Measurements from ENCODE around the gene OR4F15.

OR4F15 gene

GRCh38 chr15:101803209-101803608 is 8.8 kb upstream of the OR4F15 start, which contains the start of gene OR4F6:
Gene OR4F6, plus strand, starts transcription at chr15:101803509. Its CDS starts 2,211 bp downstream, at chr15:101805720.
- TF ChIP-seq CTCF (IDR thresholded peaks at IDR 0.05; ENCODE audit: insufficient read depth, low read depth, low read length, missing control alignments): no peak
- DNase-seq (ENCODE audit: low read depth): no peak
- H3K4me3 ChIP-seq (ENCODE audit: low read length): no peak within 1 kb of the TSS

GRCh38 chr15:101803676-101804075 is 8.3 kb upstream of the OR4F15 start:
- H3K4me3 ChIP-seq (ENCODE audit: low read length): no peak overlapping the region
- TF ChIP-seq CTCF (IDR thresholded peaks at IDR 0.05; ENCODE audit: insufficient read depth, low read depth, low read length, missing control alignments): no peak
- DNase-seq (ENCODE audit: low read depth): no peak

- no peak for TF ChIP-seq CTCF (IDR thresholded peaks at IDR 0.05; ENCODE audit: insufficient read depth, low read depth, low read length, missing control alignments)
- DNase-seq (ENCODE audit: low read depth): no peak
- no peak overlapping the region for H3K4me3 ChIP-seq (ENCODE audit: low read length)
Observed at GRCh38 chr15:101804375-101804774, 7.6 kb upstream of the OR4F15 start.

DNA sequence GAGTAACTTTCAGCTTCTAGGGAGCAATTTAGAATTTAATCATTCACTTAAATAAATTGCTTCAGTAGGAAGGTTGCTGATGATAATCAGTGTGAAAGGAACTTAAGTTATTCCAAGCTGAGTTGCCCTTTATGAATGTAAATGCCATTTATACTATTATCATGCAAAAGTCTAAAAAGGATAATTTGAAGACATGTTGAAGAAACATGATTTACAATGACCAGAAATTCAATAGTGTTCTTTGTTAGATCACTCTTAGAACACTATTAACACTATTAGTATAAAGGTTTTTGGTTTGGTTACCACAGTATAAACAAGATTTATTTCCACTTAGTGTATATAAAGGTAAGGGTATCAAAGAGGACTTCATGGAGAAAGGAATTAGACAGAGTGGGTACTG is 7.1 kb upstream of the OR4F15 start:
- TF ChIP-seq CTCF (IDR thresholded peaks at IDR 0.05; ENCODE audit: insufficient read depth, low read depth, low read length, missing control alignments): no peak
- H3K4me3 ChIP-seq (ENCODE audit: low read length): no peak overlapping the region
- DNase-seq (ENCODE audit: low read depth): no peak

DNA sequence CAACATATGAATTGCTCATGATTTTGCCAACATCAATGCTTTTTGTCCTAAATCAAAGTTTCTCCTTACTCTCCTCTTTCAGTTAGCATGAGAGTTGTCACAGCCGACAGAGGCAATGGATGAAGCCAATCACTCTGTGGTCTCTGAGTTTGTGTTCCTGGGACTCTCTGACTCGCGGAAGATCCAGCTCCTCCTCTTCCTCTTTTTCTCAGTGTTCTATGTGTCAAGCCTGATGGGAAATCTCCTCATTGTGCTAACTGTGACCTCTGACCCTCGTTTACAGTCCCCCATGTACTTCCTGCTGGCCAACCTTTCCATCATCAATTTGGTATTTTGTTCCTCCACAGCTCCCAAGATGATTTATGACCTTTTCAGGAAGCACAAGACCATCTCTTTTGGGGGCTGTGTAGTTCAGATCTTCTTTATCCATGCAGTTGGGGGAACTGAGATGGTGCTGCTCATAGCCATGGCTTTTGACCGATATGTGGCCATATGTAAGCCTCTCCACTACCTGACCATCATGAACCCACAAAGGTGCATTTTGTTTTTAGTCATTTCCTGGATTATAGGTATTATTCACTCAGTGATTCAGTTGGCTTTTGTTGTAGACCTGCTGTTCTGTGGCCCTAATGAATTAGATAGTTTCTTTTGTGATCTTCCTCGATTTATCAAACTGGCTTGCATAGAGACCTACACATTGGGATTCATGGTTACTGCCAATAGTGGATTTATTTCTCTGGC is 6.2 kb upstream of the OR4F15 start:
- TF ChIP-seq CTCF (IDR thresholded peaks at IDR 0.05; ENCODE audit: insufficient read depth, low read depth, low read length, missing control alignments): no peak
- no peak overlapping the region for H3K4me3 ChIP-seq (ENCODE audit: low read length)
- peak; percentile 29 for DNase-seq (ENCODE audit: low read depth)

GRCh38 chr15:101807345-101807945 is 4.6 kb upstream of the OR4F15 start:
- peak; percentile 17 for DNase-seq (ENCODE audit: low read depth)
- no peak for TF ChIP-seq CTCF (IDR thresholded peaks at IDR 0.05; ENCODE audit: insufficient read depth, low read depth, low read length, missing control alignments)
- no peak overlapping the region for H3K4me3 ChIP-seq (ENCODE audit: low read length)

Data from epithelial cell of esophagus (primary cell).